Smooth muscle cell (in vitro differentiated cells): ENCODE results near the gene NAV3. TPM values are rescaled to one million over a fixed set of nuclear protein-coding genes. Genes with fewer than 3 reads are reported as not detected.

ENCODE experiments used
- DNase-seq: peaks from one replicate; lab custom pipeline; 2025; ENCODE audit not compliant: unreplicated experiment; lab: John Stamatoyannopoulos, UW
- H2AFZ ChIP-seq: fragments of 200-600 bp; sonication (generic); 2 replicates; pipeline ENCODE4 v1.6.0; 2016; ENCODE audit warnings: antibody characterized with exemption, low read depth, mild to moderate bottlenecking
- H3F3A ChIP-seq: fragments of 200-600 bp; sonication (generic); 2 replicates; pipeline ENCODE4 v1.6.0; 2017; ENCODE audit warnings: antibody characterized with exemption, low read depth
- H3K27ac ChIP-seq: fragments of 200-600 bp; sonication (generic); 2 replicates; pipeline ENCODE4 v1.5.1; 2016; ENCODE audit warnings: low read depth, mild to moderate bottlenecking
- H3K27me3 ChIP-seq: fragments of 200-600 bp; sonication (generic); 2 replicates; pipeline ENCODE4 v1.6.1; 2016; ENCODE audit warnings: low read depth, mild to moderate bottlenecking
- H3K36me3 ChIP-seq: fragments of 200-600 bp; sonication (generic); 2 replicates; pipeline ENCODE4 v1.5.1; 2016; ENCODE audit warnings: low read depth
- H3K4me1 ChIP-seq: fragments of 200-600 bp; sonication (generic); 2 replicates; pipeline ENCODE4 v1.5.1; 2016; ENCODE audit warnings: low read depth
- H3K4me2 ChIP-seq: fragments of 200-600 bp; sonication (generic); 2 replicates; pipeline ENCODE4 v1.6.0; 2016; ENCODE audit warnings: mild to moderate bottlenecking
- H3K4me3 ChIP-seq: fragments of 200-600 bp; sonication (generic); 2 replicates; pipeline ENCODE4 v1.5.1; 2016; ENCODE audit warnings: mild to moderate bottlenecking
- H3K79me2 ChIP-seq: fragments of 200-600 bp; sonication (generic); 2 replicates; pipeline ENCODE4 v1.6.0; 2016; ENCODE audit warnings: low read depth, mild to moderate bottlenecking
- H3K9ac ChIP-seq: fragments of 200-600 bp; sonication (generic); 2 replicates; pipeline ENCODE4 v1.6.0; 2016; ENCODE audit warnings: low read depth
- H3K9me3 ChIP-seq: fragments of 200-600 bp; sonication (generic); replicated peaks from 2 replicates; pipeline ENCODE4 v1.5.1; 2016; ENCODE audit warnings: low read depth
- H4K20me1 ChIP-seq: fragments of 200-600 bp; sonication (generic); 2 replicates; pipeline ENCODE4 v1.6.0; 2016; ENCODE audit warnings: low read depth
- WGBS: methylation state at CpG from one replicate; pipeline ENCODE4 v1.1.7; 2016; ENCODE audit warnings: low lambda C conversion rate; 5-methylcytosine and 5-hydroxymethylcytosine counted together
- polyA plus RNA-seq: library from polyadenylated mRNA; unstranded; fragments of >200 nt; fragmentation: Nextera tagmentation; extraction: Ambion mirVana; gene quantifications from 2 replicates; pipeline ENCODE4 v1.2.1, GENCODE V29; 2016
- total RNA-seq: library from RNA; depleted of rRNA; stranded (reverse); fragments of >200 nt; gene quantifications from 2 replicates; pipeline ENCODE4 v1.2.3, GENCODE V29; 2014
- TF ChIP-seq, protein P1 (sequence below): fragments of 200-600 bp; sonication (generic); IDR thresholded peaks from 2 replicates; pipeline ENCODE4 v1.5.1; 2017; ENCODE audit warnings: borderline replicate concordance, mild to moderate bottlenecking, antibody characterized with exemption; ENCODE audit not compliant: insufficient read depth, poor library complexity, severe bottlenecking

Gene NAV3
- total and polyA plus RNA-seq, 2 experiments from 2014 or later, result 8.0 to 31.0 TPM

DNA sequence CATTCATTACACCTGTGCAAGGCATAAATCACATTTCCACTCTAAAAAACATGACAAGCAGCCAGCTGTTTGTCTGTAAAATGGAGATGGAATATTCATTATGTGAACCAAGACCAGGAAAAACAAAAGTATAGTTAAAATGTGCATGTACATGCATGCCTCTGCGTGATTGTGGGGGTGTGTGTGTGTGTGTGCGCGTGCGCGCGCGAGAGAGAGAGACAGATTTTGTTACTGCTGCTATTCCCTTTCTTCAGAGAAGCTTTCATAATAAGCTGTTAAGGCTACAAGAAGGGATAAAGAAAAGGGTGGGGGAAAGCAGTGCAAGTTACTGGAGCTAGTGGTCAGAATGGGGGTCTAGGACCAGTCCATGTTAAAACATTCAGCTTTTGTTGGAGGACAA, 430.3 kb downstream of the NAV3 start:
- H4K20me1 ChIP-seq, result no peaks in the 10 kb centered on the region
- H3K4me2 ChIP-seq, result no peak overlapping the region
- TF ChIP-seq, protein P1, sequence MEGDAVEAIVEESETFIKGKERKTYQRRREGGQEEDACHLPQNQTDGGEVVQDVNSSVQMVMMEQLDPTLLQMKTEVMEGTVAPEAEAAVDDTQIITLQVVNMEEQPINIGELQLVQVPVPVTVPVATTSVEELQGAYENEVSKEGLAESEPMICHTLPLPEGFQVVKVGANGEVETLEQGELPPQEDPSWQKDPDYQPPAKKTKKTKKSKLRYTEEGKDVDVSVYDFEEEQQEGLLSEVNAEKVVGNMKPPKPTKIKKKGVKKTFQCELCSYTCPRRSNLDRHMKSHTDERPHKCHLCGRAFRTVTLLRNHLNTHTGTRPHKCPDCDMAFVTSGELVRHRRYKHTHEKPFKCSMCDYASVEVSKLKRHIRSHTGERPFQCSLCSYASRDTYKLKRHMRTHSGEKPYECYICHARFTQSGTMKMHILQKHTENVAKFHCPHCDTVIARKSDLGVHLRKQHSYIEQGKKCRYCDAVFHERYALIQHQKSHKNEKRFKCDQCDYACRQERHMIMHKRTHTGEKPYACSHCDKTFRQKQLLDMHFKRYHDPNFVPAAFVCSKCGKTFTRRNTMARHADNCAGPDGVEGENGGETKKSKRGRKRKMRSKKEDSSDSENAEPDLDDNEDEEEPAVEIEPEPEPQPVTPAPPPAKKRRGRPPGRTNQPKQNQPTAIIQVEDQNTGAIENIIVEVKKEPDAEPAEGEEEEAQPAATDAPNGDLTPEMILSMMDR, result no peak
- no peaks in the 10 kb centered on the region for H3K79me2 ChIP-seq
- no peak overlapping the region for H3K9ac ChIP-seq
- H3K9me3 ChIP-seq, result no peaks in the 10 kb centered on the region
- no peak overlapping the region for H3K4me3 ChIP-seq
- H3F3A ChIP-seq, result no peaks in the 10 kb centered on the region
- H3K36me3 ChIP-seq, result no peaks in the 10 kb centered on the region
- H3K27ac ChIP-seq, result no peak overlapping the region
- H3K4me1 ChIP-seq, result no peaks in the 10 kb centered on the region
- no peak for DNase-seq
- H3K27me3 ChIP-seq, result no peaks in the 10 kb centered on the region
- no peak overlapping the region for H2AFZ ChIP-seq
- WGBS, result 96% methylated on average over 7 of the region's 7 CpGs

- Histone ChIP-seq H3K4me3 (no peak overlapping the region), H3K36me3 (no peaks in the 10 kb centered on the region), H3K27ac (no peak overlapping the region), H3K4me1 (no peaks in the 10 kb centered on the region), H3K4me2 (no peak overlapping the region), H4K20me1 (no peaks in the 10 kb centered on the region), H3K27me3 (no peaks in the 10 kb centered on the region), H3K9ac (no peak overlapping the region), H3K79me2 (no peaks in the 10 kb centered on the region), H3K9me3 (no peaks in the 10 kb centered on the region), H3F3A (no peaks in the 10 kb centered on the region), H2AFZ (no peak overlapping the region)
- no peak for DNase-seq
- 83% methylated on average over 2 of the region's 2 CpGs for WGBS
- TF ChIP-seq, protein P1, result no peak
Measured at GRCh38 chr12:78261901-78262300, 431.2 kb downstream of the NAV3 start.
